DOHH2 (cell line): Measurements from ENCODE around the gene SERPINH1.
"Not testable (repeated sequence)": the region's sequence is repeated elsewhere in the genome, so short reads cannot be mapped to it uniquely, and the experiment has no call there.

Experiments used
- H3F3A ChIP-seq: fragments of 200-600 bp; sonication (generic), shearing (Covaris generic); 2 replicates; pipeline ENCODE4 v1.6.0; 2016; ENCODE audit warnings: antibody characterized with exemption, mild to moderate bottlenecking; ENCODE audit not compliant: control insufficient read depth, insufficient read depth
- H3K27ac ChIP-seq: fragments of 200-600 bp; sonication (generic); 2 replicates; pipeline ENCODE4 v1.5.1; 2014; ENCODE audit warnings: low read depth, mild to moderate bottlenecking, low read length, moderate library complexity
- H3K27me3 ChIP-seq: fragments of 200-600 bp; sonication (generic); 2 replicates; pipeline ENCODE4 v1.6.1; 2014; ENCODE audit warnings: mild to moderate bottlenecking, low read length, mixed read lengths; ENCODE audit not compliant: control insufficient read depth
- H3K36me3 ChIP-seq: fragments of 200-600 bp; sonication (generic); 2 replicates; pipeline ENCODE4 v1.6.1; 2014; ENCODE audit warnings: mild to moderate bottlenecking, low read length, moderate library complexity, mixed read lengths; ENCODE audit not compliant: control insufficient read depth
- H3K4me1 ChIP-seq: fragments of 200-600 bp; sonication (generic); 2 replicates; pipeline ENCODE4 v1.6.1; 2014; ENCODE audit warnings: mild to moderate bottlenecking, low read length, mixed read lengths; ENCODE audit not compliant: control insufficient read depth
- H3K4me2 ChIP-seq: fragments of 200-600 bp; sonication (generic); 2 replicates; pipeline ENCODE4 v1.6.0; 2014; ENCODE audit warnings: mild to moderate bottlenecking, low read length, moderate library complexity
- H3K4me3 ChIP-seq: fragments of 200-600 bp; sonication (generic); 2 replicates; pipeline ENCODE4 v1.5.1; 2014; ENCODE audit warnings: mild to moderate bottlenecking, low read length, mixed read lengths
- H3K79me2 ChIP-seq: fragments of 200-600 bp; sonication (generic); 2 replicates; pipeline ENCODE4 v1.6.1; 2014; ENCODE audit warnings: mild to moderate bottlenecking, low read length, mixed read lengths; ENCODE audit not compliant: control insufficient read depth
- H3K9me2 ChIP-seq: fragments of 200-600 bp; sonication (generic); replicated peaks from 2 replicates; pipeline ENCODE4 v1.6.1; 2014; ENCODE audit warnings: mild to moderate bottlenecking, low read length, mixed read lengths; ENCODE audit not compliant: control insufficient read depth
- H3K9me3 ChIP-seq: fragments of 200-600 bp; sonication (generic); 2 replicates; pipeline ENCODE4 v1.6.1; 2014; ENCODE audit warnings: antibody characterized with exemption, low read length, mixed read lengths; ENCODE audit not compliant: control insufficient read depth, insufficient read depth
- H4K20me1 ChIP-seq: fragments of 200-600 bp; sonication (generic); 2 replicates; pipeline ENCODE4 v1.6.0; 2014; ENCODE audit warnings: low read depth, mild to moderate bottlenecking, antibody characterized with exemption, low read length, moderate library complexity; ENCODE audit not compliant: control insufficient read depth, insufficient read depth
- CTCF ChIP-seq: fragments of 200-600 bp; sonication (generic); IDR thresholded peaks from one replicate; pipeline ENCODE4 v1.5.1; 2014; ENCODE audit warnings: antibody characterized with exemption, mild to moderate bottlenecking, low read depth, low read length; ENCODE audit not compliant: poor library complexity, severe bottlenecking
- EZH2phosphoT487 ChIP-seq: fragments of 200-600 bp; sonication (generic); IDR thresholded peaks from 2 replicates; pipeline ENCODE4 v1.6.1; 2017; ENCODE audit warnings: borderline replicate concordance, mild to moderate bottlenecking, antibody characterized with exemption, low read length, moderate library complexity, mixed read lengths

SERPINH1 gene

GRCh38 chr11:75583718-75584658, 21.9 kb downstream of the SERPINH1 start:
- H3K27me3 ChIP-seq: peaks cover 37% of the 10 kb centered on the region
- H3F3A ChIP-seq: no peaks in the 10 kb centered on the region
- H3K9me2 ChIP-seq: no peaks in the 10 kb centered on the region
- no peak overlapping the region for H3K27ac ChIP-seq
- no peaks in the 10 kb centered on the region for H3K36me3 ChIP-seq
- peak overlapping the region; percentile 50 for H3K4me3 ChIP-seq
- H3K4me1 ChIP-seq: 0 out of 2 replicates have a peak, but pooled peaks cover 7% of the 10 kb centered on the region
- H3K79me2 ChIP-seq: no peaks in the 10 kb centered on the region
- TF ChIP-seq CTCF (no peak), EZH2phosphoT487 (no peak)
- H3K4me2 ChIP-seq: peak overlapping the region; percentile 48
- no peaks in the 10 kb centered on the region for H3K9me3 ChIP-seq
- no peaks in the 10 kb centered on the region for H4K20me1 ChIP-seq

- not testable (repeated sequence) for H3K79me2 ChIP-seq, H4K20me1 ChIP-seq, H3K4me1 ChIP-seq, H3K4me2 ChIP-seq, H3K9me2 ChIP-seq, H3K4me3 ChIP-seq, H3K9me3 ChIP-seq, H3K36me3 ChIP-seq, H3F3A ChIP-seq, H3K27ac ChIP-seq
- H3K27me3 ChIP-seq: peaks cover 32% of the 10 kb centered on the region
Observed at GRCh38 chr11:75584659-75585292, 22.7 kb downstream of the SERPINH1 start.

- Histone ChIP-seq H3K9me2 (no peaks in the 10 kb centered on the region), H3K27ac (no peak overlapping the region), H3F3A (no peaks in the 10 kb centered on the region), H3K4me1 (0 out of 2 replicates have a peak, but pooled peaks cover 7% of the 10 kb centered on the region), H3K4me3 (no peak overlapping the region), H3K27me3 (peaks cover 29% of the 10 kb centered on the region), H3K79me2 (no peaks in the 10 kb centered on the region), H3K9me3 (no peaks in the 10 kb centered on the region), H4K20me1 (no peaks in the 10 kb centered on the region), H3K4me2 (no peak overlapping the region), H3K36me3 (no peaks in the 10 kb centered on the region)
- TF ChIP-seq CTCF (no peak), EZH2phosphoT487 (no peak)
Observed at GRCh38 chr11:75585293-75585670, 23.2 kb downstream of the SERPINH1 start.

- H3K27me3 ChIP-seq: peaks cover 29% of the 10 kb centered on the region
- H3K4me2 ChIP-seq: no peak overlapping the region
- no peaks in the 10 kb centered on the region for H3K9me3 ChIP-seq
- no peaks in the 10 kb centered on the region for H3K79me2 ChIP-seq
- TF ChIP-seq CTCF (no peak), EZH2phosphoT487 (no peak)
- H3K4me1 ChIP-seq: 0 out of 2 replicates have a peak, but pooled peaks cover 7% of the 10 kb centered on the region
- H3K36me3 ChIP-seq: no peaks in the 10 kb centered on the region
- no peaks in the 10 kb centered on the region for H3F3A ChIP-seq
- no peak overlapping the region for H3K27ac ChIP-seq
- H4K20me1 ChIP-seq: no peaks in the 10 kb centered on the region
- H3K4me3 ChIP-seq: no peak overlapping the region
- no peaks in the 10 kb centered on the region for H3K9me2 ChIP-seq
Observed at GRCh38 chr11:75586395-75586794, 24.3 kb downstream of the SERPINH1 start.
